ENCODE data around the gene PIGL. TPM values are rescaled to one million over a fixed set of nuclear protein-coding genes. Genes with fewer than 3 reads are reported as not detected.
"Not testable (repeated sequence)": the region's sequence is repeated elsewhere in the genome, so short reads cannot be mapped to it uniquely, and the experiment has no call there.

PIGL gene
- total RNA-seq, 1 donor from 2014 or later: 28.6 TPM

DNA sequence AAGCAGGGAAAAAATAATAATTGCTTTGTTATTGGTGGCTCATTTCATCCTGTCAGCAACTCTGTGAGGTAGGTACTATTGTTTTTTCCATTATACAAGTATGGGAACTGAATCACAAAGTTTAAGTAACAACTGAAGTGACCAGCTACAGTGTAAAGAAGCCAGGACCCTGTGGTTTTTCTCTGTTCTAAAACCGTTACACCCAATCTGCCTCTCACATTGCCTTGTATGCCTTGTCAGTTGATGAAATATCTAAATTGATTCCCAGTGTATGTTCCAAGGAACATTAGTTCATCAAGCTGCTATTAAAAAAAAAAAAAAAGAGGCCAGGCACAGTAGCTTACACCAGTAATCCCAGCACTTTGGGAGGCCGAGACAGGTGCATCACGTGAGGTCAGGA, 5.4 kb downstream of the PIGL start:
- H3K27ac Mint-ChIP-seq (ENCODE audit: unreplicated experiment): no peak overlapping the region
- H3K27me3 Mint-ChIP-seq (ENCODE audit: unreplicated experiment): no peaks in the 10 kb centered on the region
- TF ChIP-seq, protein P1, sequence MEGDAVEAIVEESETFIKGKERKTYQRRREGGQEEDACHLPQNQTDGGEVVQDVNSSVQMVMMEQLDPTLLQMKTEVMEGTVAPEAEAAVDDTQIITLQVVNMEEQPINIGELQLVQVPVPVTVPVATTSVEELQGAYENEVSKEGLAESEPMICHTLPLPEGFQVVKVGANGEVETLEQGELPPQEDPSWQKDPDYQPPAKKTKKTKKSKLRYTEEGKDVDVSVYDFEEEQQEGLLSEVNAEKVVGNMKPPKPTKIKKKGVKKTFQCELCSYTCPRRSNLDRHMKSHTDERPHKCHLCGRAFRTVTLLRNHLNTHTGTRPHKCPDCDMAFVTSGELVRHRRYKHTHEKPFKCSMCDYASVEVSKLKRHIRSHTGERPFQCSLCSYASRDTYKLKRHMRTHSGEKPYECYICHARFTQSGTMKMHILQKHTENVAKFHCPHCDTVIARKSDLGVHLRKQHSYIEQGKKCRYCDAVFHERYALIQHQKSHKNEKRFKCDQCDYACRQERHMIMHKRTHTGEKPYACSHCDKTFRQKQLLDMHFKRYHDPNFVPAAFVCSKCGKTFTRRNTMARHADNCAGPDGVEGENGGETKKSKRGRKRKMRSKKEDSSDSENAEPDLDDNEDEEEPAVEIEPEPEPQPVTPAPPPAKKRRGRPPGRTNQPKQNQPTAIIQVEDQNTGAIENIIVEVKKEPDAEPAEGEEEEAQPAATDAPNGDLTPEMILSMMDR (IDR thresholded peaks at IDR 0.05): no peak
- peaks cover 4% of the 10 kb centered on the region for H3K36me3 Mint-ChIP-seq (ENCODE audit: unreplicated experiment)
- no peaks in the 10 kb centered on the region for H3K9me3 Mint-ChIP-seq (ENCODE audit: unreplicated experiment)
- DNase-seq (ENCODE audit: extremely low spot score, unreplicated experiment): no peak
- H3K4me3 Mint-ChIP-seq (ENCODE audit: unreplicated experiment): no peak overlapping the region
- peaks cover 10% of the 10 kb centered on the region for H3K4me1 Mint-ChIP-seq (ENCODE audit: unreplicated experiment)

DNA sequence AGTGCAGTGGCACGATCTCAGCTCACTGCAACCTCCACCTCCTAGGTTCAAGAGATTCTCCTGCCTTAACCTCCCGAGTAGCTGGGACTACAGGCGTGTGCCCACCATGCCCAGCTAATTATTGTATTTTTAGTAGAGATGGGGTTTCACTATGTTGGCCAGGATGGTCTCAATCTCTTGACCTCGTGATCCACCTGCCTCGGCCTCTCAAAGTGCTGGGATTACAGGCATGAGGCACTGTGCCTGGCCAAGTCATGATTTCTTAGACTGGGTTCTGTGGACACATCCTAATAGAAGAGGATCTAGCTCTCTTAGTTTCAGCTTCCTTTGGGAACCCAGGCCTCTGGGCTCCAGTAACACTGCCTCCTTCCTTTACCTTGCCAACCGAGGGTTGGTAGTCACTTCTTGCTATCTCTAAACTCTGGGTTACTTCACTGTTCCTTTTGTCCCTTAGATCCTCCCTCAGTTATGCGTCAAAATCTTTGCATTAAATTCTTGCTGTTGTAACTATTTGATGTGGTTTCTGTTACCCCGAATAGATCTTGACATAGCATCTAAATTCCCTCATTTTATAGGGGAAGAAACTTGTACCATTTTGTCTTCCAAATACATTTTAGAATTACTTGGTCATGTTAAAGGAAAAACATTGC, 13.0 kb downstream of the PIGL start:
- H3K4me3 Mint-ChIP-seq (ENCODE audit: unreplicated experiment); DNase-seq (ENCODE audit: extremely low spot score, unreplicated experiment); H3K4me1 Mint-ChIP-seq (ENCODE audit: unreplicated experiment); H3K27me3 Mint-ChIP-seq (ENCODE audit: unreplicated experiment); H3K36me3 Mint-ChIP-seq (ENCODE audit: unreplicated experiment); H3K27ac Mint-ChIP-seq (ENCODE audit: unreplicated experiment); H3K9me3 Mint-ChIP-seq (ENCODE audit: unreplicated experiment): not testable (repeated sequence)

DNA sequence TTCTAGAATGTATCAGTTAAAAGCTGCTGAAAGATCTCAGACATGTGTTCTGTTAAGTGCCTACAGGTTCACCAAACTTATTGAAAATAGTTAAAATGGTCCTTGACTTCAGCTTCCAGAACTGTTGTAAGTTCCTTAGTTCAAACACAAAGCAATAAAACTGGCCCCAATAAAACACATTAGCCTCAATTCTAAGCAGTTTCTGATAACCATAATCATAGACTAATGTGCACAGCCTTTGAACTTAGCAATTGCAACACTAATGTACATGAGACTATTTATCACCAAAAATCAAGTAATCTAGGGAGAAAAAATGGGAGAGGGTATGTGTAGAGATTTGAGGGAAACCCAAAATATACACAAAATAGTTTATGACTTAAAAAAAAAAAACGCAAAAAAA, 15.4 kb downstream of the PIGL start:
- Mint-ChIP-seq H3K9me3 (ENCODE audit: unreplicated experiment) (no peaks in the 10 kb centered on the region), H3K27me3 (ENCODE audit: unreplicated experiment) (no peaks in the 10 kb centered on the region), H3K36me3 (ENCODE audit: unreplicated experiment) (peaks cover 5% of the 10 kb centered on the region), H3K4me3 (ENCODE audit: unreplicated experiment) (no peak overlapping the region), H3K4me1 (ENCODE audit: unreplicated experiment) (peaks cover 2% of the 10 kb centered on the region), H3K27ac (ENCODE audit: unreplicated experiment) (no peak overlapping the region)
- DNase-seq (ENCODE audit: extremely low spot score, unreplicated experiment): no peak
- TF ChIP-seq, protein P1 (IDR thresholded peaks at IDR 0.05): no peak

DNA sequence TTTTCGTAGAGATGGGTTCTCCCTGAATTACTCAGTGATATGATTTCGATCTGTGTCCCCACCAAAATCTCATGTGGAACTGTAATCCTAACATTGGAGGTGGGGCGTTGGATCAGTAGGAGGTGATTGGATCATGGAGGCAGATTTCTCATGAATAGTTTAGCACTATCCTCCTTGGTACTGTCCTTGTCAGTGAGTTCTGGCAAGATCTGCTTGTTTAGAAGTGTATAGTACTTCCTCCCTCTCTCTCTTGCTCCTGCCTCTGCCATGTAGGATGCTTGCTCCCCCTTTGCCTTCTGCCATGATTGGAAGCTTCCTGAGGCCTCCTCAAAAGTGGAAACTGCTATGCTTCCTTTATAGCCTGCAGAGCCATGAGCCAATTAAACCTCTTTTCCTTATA, 22.9 kb downstream of the PIGL start:
- H3K4me3 Mint-ChIP-seq (ENCODE audit: unreplicated experiment): no peak overlapping the region
- no peaks in the 10 kb centered on the region for H3K27me3 Mint-ChIP-seq (ENCODE audit: unreplicated experiment)
- no peaks in the 10 kb centered on the region for H3K4me1 Mint-ChIP-seq (ENCODE audit: unreplicated experiment)
- TF ChIP-seq, protein P1 (IDR thresholded peaks at IDR 0.05): no peak
- H3K9me3 Mint-ChIP-seq (ENCODE audit: unreplicated experiment): no peaks in the 10 kb centered on the region
- DNase-seq (ENCODE audit: extremely low spot score, unreplicated experiment): no peak
- no peak overlapping the region for H3K27ac Mint-ChIP-seq (ENCODE audit: unreplicated experiment)
- H3K36me3 Mint-ChIP-seq (ENCODE audit: unreplicated experiment): no peaks in the 10 kb centered on the region

DNA sequence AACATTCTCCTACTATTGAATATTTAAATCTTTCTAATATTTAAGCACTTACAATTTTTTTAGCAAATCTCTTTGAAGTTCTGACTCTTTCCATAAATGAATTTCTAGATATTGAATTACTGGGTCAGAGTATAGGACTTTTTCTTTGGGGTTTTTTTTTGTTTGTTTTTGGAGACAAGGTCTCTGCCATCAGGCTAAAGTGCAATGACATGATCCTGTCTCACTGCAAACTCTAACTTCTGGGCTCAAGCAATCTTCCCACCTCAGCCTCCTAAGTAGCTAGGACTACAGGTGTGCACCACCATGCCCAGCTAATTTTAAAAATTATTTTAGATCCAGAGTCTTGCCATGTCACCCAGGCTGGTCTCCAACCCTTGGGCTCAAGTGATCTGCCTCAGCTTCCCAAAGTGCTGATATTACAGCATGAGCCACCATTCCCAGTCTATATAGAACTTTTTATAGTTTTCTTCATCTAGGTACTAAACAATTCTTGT, 24.9 kb downstream of the PIGL start:
- no peaks in the 10 kb centered on the region for H3K4me1 Mint-ChIP-seq (ENCODE audit: unreplicated experiment)
- TF ChIP-seq, protein P1 (IDR thresholded peaks at IDR 0.05): no peak
- peaks cover under 1% of the 10 kb centered on the region for H3K36me3 Mint-ChIP-seq (ENCODE audit: unreplicated experiment)
- no peak for DNase-seq (ENCODE audit: extremely low spot score, unreplicated experiment)
- no peak overlapping the region for H3K27ac Mint-ChIP-seq (ENCODE audit: unreplicated experiment)
- H3K4me3 Mint-ChIP-seq (ENCODE audit: unreplicated experiment): no peak overlapping the region
- H3K27me3 Mint-ChIP-seq (ENCODE audit: unreplicated experiment): no peaks in the 10 kb centered on the region
- no peaks in the 10 kb centered on the region for H3K9me3 Mint-ChIP-seq (ENCODE audit: unreplicated experiment)

All from osteocyte (in vitro differentiated cells).